Upper lobe of right lung (tissue), 1 donor: Measurements from ENCODE around the gene QARS1. TPM values are rescaled to one million over a fixed set of nuclear protein-coding genes. Genes with fewer than 3 reads are reported as not detected.

ENCODE experiments used
- ATAC-seq: fragments of 200-7000 bp; cut with Tn5 transposase; one replicate; pipeline ENCODE4 v1.9.1; 2020; ENCODE audit warnings: mild to moderate bottlenecking, moderate library complexity
- DNase-seq: peaks from one replicate; pipeline ENCODE4 v3.0.0-alpha.2; 2020
- H3K27ac ChIP-seq: fragments of 200-600 bp; one replicate; pipeline ENCODE4 v1.8.0; 2022
- H3K27me3 ChIP-seq: fragments of 200-600 bp; one replicate; pipeline ENCODE4 v1.8.0; 2022; ENCODE audit warnings: mild to moderate bottlenecking
- H3K36me3 ChIP-seq: fragments of 200-600 bp; one replicate; pipeline ENCODE4 v1.8.0; 2022
- H3K4me1 ChIP-seq: fragments of 200-600 bp; one replicate; pipeline ENCODE4 v1.8.0; 2022
- H3K4me3 ChIP-seq: fragments of 200-600 bp; one replicate; pipeline ENCODE4 v1.8.0; 2022; ENCODE audit warnings: mild to moderate bottlenecking
- H3K9me3 ChIP-seq: fragments of 200-600 bp; one replicate; pipeline ENCODE4 v1.8.0; 2022
- intact Hi-C: fragments of 100-400 bp; cut with DNase I; formaldehyde crosslinking; loops from one replicate; pipeline ENCODE4 v1.11.0; 2022
- long read RNA-seq: library from polyadenylated mRNA; unstranded; transcript quantifications from one replicate; pipeline ENCODE4 v2.0.0, GENCODE V29; 2021
- total RNA-seq: library from RNA; stranded (reverse); fragmentation: NEBNext Ultra II Directional; extraction: Animal tissue kit (Norgen Biotek cat#: 25700); gene quantifications from one replicate; pipeline ENCODE4 v1.2.1, GENCODE V29; 2021
- TF ChIP-seq, protein P1 (sequence below): fragments of 200-600 bp; IDR thresholded peaks from one replicate; pipeline ENCODE4 v1.8.0; 2022; ENCODE audit warnings: antibody characterized with exemption
- donor health status: DM: no; HTN: yes; CAD: no; lungs with severe emphysema.

Gene QARS1
- 172 TPM for total RNA-seq
- long read RNA-seq, transcript QARS-201 (24 exons, 2,827 nt), result major isoform, 128 of 182 reads
- long read RNA-seq, partial matches to known transcripts, result 13 of 182 reads
- long read RNA-seq, other reads (novel, unspliced or antisense), result 36 of 182 reads

DNA sequence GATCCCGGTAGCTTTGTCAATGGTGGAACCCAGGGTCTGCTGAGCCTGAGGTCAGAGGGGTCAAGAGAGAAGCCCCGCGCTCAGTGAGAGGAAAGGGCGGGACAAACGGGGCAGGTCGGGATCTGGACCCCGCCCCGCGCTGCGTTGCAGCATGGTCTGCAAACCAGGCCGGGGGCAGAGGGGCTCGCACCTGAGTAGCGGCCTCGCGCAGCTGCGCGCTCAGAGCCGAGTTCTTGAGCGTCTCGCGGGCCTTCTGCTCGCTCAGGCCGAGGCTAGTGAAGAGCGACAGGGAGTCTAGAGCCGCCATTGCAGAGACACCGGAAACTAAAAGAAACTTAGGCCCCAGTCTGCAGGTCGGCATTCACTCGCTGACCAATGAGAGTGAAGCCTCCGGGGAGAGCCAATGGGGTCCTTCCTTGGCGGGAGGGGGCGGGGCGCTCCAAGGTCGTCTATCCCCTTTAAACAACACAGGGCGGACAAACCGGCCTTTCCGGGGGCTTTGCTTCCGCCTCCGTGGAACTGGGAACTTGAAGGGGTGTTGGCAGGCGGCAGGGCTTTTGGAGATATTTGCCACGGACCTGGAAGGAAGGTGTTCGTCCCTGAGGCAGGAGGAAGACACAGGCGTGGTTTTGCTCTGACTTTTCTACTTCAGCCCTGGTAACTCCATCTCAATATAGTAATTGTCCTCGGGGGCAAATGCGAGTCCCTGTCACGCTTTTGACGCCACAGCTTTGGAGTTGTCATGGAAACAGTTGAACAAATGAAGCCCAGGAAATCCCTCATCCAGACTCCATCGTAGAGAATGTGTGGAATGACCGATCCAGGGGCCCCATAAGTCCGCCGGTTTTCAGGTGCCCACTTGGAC is at the start of gene QARS1:
QARS1 (minus strand) TSS at position 331 of the 865 bp plus-strand sequence; CDS start at position 307, 24 bp downstream.
- Histone ChIP-seq H3K9me3 (no peaks in the 10 kb centered on the region), H3K27ac (peak within 1 kb of the TSS; percentile 93), H3K36me3 (peaks cover 61% of the 10 kb centered on the region), H3K27me3 (no peaks in the 10 kb centered on the region), H3K4me3 (peak within 1 kb of the TSS; percentile 99), H3K4me1 (peaks cover 21% of the 10 kb centered on the region)
- DNase-seq (peak; percentile 95), ATAC-seq (peak; percentile 98)
- intact Hi-C loops, result no loop called here
- TF ChIP-seq, protein P1, sequence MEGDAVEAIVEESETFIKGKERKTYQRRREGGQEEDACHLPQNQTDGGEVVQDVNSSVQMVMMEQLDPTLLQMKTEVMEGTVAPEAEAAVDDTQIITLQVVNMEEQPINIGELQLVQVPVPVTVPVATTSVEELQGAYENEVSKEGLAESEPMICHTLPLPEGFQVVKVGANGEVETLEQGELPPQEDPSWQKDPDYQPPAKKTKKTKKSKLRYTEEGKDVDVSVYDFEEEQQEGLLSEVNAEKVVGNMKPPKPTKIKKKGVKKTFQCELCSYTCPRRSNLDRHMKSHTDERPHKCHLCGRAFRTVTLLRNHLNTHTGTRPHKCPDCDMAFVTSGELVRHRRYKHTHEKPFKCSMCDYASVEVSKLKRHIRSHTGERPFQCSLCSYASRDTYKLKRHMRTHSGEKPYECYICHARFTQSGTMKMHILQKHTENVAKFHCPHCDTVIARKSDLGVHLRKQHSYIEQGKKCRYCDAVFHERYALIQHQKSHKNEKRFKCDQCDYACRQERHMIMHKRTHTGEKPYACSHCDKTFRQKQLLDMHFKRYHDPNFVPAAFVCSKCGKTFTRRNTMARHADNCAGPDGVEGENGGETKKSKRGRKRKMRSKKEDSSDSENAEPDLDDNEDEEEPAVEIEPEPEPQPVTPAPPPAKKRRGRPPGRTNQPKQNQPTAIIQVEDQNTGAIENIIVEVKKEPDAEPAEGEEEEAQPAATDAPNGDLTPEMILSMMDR, result no peak

DNA sequence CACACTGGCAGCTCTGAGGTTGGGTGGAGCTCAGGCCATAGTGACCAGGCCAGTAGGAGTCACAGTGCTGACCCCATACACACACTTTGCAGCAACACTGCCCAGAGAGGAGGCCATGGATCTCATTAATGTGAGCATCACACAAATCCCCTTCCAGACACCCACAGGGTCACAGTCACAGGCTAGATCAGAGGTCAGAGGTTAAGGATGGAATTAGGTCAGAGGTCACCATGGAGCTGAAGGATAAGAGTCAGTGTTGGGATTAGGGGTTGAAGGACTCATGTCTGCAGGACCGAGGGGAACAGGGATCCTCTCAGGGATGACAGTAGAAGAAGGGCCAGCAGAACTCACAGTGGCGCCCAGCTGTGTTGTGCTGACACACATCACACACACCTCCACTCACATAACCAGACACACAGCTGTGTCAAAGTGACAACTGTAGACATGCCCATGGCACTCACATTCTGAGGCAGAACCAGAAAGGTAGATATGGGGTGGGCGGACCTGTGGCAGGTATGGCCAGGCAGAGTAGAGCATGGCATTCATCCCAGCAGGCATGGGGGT is 48.9 kb upstream of the QARS1 start:
- H3K27ac ChIP-seq, result no peak overlapping the region
- no peaks in the 10 kb centered on the region for H3K36me3 ChIP-seq
- intact Hi-C loops, result no loop called here
- DNase-seq (no peak), ATAC-seq (no peak)
- H3K4me3 ChIP-seq, result no peak overlapping the region
- TF ChIP-seq, protein P1, result no peak
- no peaks in the 10 kb centered on the region for H3K9me3 ChIP-seq
- H3K27me3 ChIP-seq, result no peaks in the 10 kb centered on the region
- H3K4me1 ChIP-seq, result no peaks in the 10 kb centered on the region

DNA sequence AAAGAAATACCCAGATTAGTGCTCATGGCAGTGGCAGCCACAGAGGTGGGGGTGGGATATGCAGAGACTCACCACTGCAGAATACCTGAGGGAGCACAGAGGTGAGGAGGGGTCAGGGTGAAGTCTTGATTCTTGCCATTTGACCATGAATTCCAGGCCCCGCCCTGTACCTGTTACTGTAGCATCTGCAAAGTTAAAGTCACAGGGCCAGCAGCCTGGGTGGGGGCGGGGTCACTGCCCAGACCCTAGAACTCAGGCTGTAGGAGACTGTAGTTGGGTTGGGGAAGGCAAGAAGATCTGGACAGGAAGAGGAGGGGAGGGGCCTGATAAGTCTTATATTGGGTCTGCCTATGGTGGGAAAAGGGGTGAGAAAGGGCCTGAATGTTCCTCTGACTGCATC is 47.1 kb upstream of the QARS1 start:
- H3K36me3 ChIP-seq, result no peaks in the 10 kb centered on the region
- TF ChIP-seq, protein P1, result no peak
- H3K4me1 ChIP-seq, result no peaks in the 10 kb centered on the region

DNA sequence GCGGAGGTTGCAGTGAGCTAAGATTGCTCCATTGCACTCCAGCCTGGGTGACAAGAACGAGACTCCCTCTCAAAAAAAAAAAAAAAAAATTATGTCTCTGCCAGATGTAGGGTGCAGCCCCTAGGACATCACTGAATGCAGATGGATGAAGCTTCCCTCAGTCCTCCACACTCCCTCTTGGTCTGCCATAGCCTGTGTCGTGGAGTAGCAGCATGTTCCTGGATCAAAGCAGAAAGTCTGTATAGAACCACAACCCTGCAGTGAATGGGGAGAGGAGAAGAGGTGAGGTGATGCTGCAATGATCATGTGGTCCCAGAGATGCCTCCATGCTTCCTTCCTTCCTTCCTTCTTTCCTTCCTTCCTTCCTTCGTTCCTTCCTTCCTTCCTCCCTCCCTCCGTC is 43.6 kb upstream of the QARS1 start:
- Histone ChIP-seq H3K36me3 (no peaks in the 10 kb centered on the region), H3K27me3 (no peaks in the 10 kb centered on the region), H3K4me3 (no peak overlapping the region), H3K9me3 (no peaks in the 10 kb centered on the region), H3K4me1 (no peaks in the 10 kb centered on the region), H3K27ac (no peak overlapping the region)
- intact Hi-C loops, result no loop called here
- ATAC-seq (no peak), DNase-seq (no peak)
- TF ChIP-seq, protein P1, result no peak

More for the DNA sequence above, 47.1 kb upstream of the QARS1 start:
- Histone ChIP-seq H3K27ac (no peak overlapping the region), H3K27me3 (no peaks in the 10 kb centered on the region), H3K9me3 (no peaks in the 10 kb centered on the region), H3K4me3 (no peak overlapping the region)
- DNase-seq (no peak), ATAC-seq (no peak)
- intact Hi-C loops, result no loop called here

DNA sequence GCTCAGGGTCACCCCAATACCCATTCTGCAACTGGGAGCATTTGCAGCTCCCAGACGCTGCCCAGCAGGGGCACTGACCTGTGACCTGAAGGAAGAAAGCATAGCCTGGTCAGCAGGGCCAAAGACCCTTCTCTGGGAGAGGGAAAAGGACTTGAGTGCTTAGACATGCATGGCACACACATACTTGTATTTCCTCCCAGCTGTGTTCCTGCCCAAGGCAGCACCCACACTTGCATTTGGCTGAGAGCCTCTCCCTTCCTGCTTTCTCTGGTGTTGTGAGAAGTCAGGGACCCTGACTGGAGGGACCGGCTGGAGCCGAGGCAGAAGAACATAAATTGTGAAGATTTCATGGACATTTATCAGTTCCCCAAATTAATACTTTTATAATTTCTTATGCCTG is 35.5 kb upstream of the QARS1 start:
- Histone ChIP-seq H3K27ac (no peak overlapping the region), H3K4me1 (no peaks in the 10 kb centered on the region), H3K9me3 (no peaks in the 10 kb centered on the region), H3K27me3 (no peaks in the 10 kb centered on the region), H3K4me3 (no peak overlapping the region), H3K36me3 (no peaks in the 10 kb centered on the region)
- TF ChIP-seq, protein P1, result no peak
- ATAC-seq, result no peak
- DNase-seq, result no peak
- intact Hi-C loops, result no loop called here
